Body of pancreas (tissue), 4 donors: Measurements from ENCODE around the gene ABCC1. TPM values are rescaled to one million over a fixed set of nuclear protein-coding genes. Genes with fewer than 3 reads are reported as not detected.
"Not testable (repeated sequence)": the region's sequence is repeated elsewhere in the genome, so short reads cannot be mapped to it uniquely, and the experiment has no call there.

Experiments used
- ATAC-seq: fragments of 150-250 bp; one replicate; pipeline ENCODE4 v1.9.1; 2016
- DNase-seq, 4 donors: peaks; one replicate each; pipeline ENCODE4 v3.0.0-alpha.2; 2019
- H3K27ac ChIP-seq, 4 donors: fragments of 200-600 bp; sonication (generic); 1 replicate in 3 of 4; 2 replicates in 1 of 4; pipeline versions ENCODE4 v1.5.1 to v1.6.1; 2016 to 2019; ENCODE audit warnings: mild to moderate bottlenecking in 1 of 4, mixed read lengths in 1 of 4, moderate library complexity in 1 of 4
- H3K27me3 ChIP-seq, 2 donors: fragments of 200-600 bp; sonication (generic); one replicate each; pipeline ENCODE4 v1.6.0; 2016; ENCODE audit warnings: mild to moderate bottlenecking in 1 of 2
- H3K36me3 ChIP-seq, 2 donors: fragments of 200-600 bp; sonication (generic); replicated peaks in 1 of 2; 2 replicates each; pipeline ENCODE4 v1.5.1; 2016; ENCODE audit warnings: low read depth in 2 of 2; ENCODE audit not compliant: insufficient read depth in 1 of 2
- H3K4me1 ChIP-seq: fragments of 200-600 bp; sonication (generic); one replicate; pipeline ENCODE4 v1.6.0; 2016
- H3K4me3 ChIP-seq, 2 donors: fragments of 200-600 bp; sonication (generic); 1 replicate in 1 of 2; 2 replicates in 1 of 2; pipeline ENCODE4 v1.5.1; 2016 to 2019
- H3K9me3 ChIP-seq, 3 donors: fragments of 200-600 bp; sonication (generic); 1 replicate in 2 of 3; 2 replicates in 1 of 3; pipeline ENCODE4 v1.5.1; 2016
- CTCF ChIP-seq, 7 experiments: fragments of 450-650 bp in 4 of 7; fragments of 200-600 bp in 3 of 7; sonication (generic) in 3 of 7; IDR thresholded peaks; one replicate each; pipeline ENCODE4 v1.5.1; 2016 to 2019; ENCODE audit warnings: antibody characterized with exemption in 7 of 7
- POLR2A ChIP-seq, 3 donors: fragments of 450-650 bp; IDR thresholded peaks; one replicate each; pipeline ENCODE4 v1.6.1; 2016; ENCODE audit warnings: antibody characterized with exemption in 3 of 3, mild to moderate bottlenecking in 2 of 3
- WGBS, 2 donors: methylation state at CpG; one replicate each; pipeline ENCODE4 v1.1.5; 2017; 5-methylcytosine and 5-hydroxymethylcytosine counted together
- intact Hi-C: fragments of 100-400 bp; cut with DNase I; formaldehyde crosslinking; loops from one replicate; pipeline ENCODE4 v1.15.1; 2023
- total RNA-seq, 2 donors: library from RNA; depleted of rRNA; stranded (reverse); fragments of >200 nt; gene quantifications; one replicate each; pipeline ENCODE4 v1.1.0, GENCODE V29; 2016

Gene ABCC1
- total RNA-seq, 2 donors from 2014 or later: 12.7 to 23.1 TPM

- no peaks in the 10 kb centered on the region for H3K9me3 ChIP-seq
- TF ChIP-seq POLR2A (IDR thresholded peaks at IDR 0.05): no peak
- no peak for TF ChIP-seq CTCF (IDR thresholded peaks at IDR 0.05)
- no peak for ATAC-seq
- no peak overlapping the region for H3K4me3 ChIP-seq
- H3K36me3 ChIP-seq: no peaks in the 10 kb centered on the region
- 87 to 93% methylated on average over 1 of the region's 1 CpG for WGBS, 2 donors
- no peaks in the 10 kb centered on the region for H3K4me1 ChIP-seq
- H3K27me3 ChIP-seq: no peaks in the 10 kb centered on the region
- H3K27ac ChIP-seq: no peak overlapping the region
- intact Hi-C loops: no loop called here
- DNase-seq: no peak
These were observed 207.8 kb downstream of the ABCC1 start for GRCh38 chr16:16157166-16157565.

GRCh38 chr16:16158082-16158658 lies 208.8 kb downstream of the ABCC1 start:
- DNase-seq (no peak), ATAC-seq (no peak)
- Histone ChIP-seq H3K4me1 (no peaks in the 10 kb centered on the region), H3K9me3 (no peaks in the 10 kb centered on the region), H3K27me3 (no peaks in the 10 kb centered on the region), H3K36me3 (no peaks in the 10 kb centered on the region), H3K4me3 (no peak overlapping the region), H3K27ac (no peak overlapping the region)
- TF ChIP-seq CTCF (IDR thresholded peaks at IDR 0.05): no peak
- TF ChIP-seq POLR2A (IDR thresholded peaks at IDR 0.05): no peak
- intact Hi-C loops: no loop called here
- 80 to 82% methylated on average over 4 of the region's 4 CpGs for WGBS, 2 donors

GRCh38 chr16:16158741-16159374 lies 209.4 kb downstream of the ABCC1 start:
- Histone ChIP-seq H3K4me1 (no peaks in the 10 kb centered on the region), H3K9me3 (no peaks in the 10 kb centered on the region), H3K4me3 (no peak overlapping the region), H3K36me3 (no peaks in the 10 kb centered on the region), H3K27ac (no peak overlapping the region), H3K27me3 (no peaks in the 10 kb centered on the region)
- intact Hi-C loops: no loop called here
- DNase-seq: no peak
- TF ChIP-seq POLR2A (IDR thresholded peaks at IDR 0.05): no peak
- TF ChIP-seq CTCF (IDR thresholded peaks at IDR 0.05): no peak
- 80 to 93% methylated on average over 3 of the region's 3 CpGs for WGBS, 2 donors
- ATAC-seq: no peak

- intact Hi-C loops: no loop called here
- Histone ChIP-seq H3K27me3 (no peaks in the 10 kb centered on the region), H3K4me1 (no peaks in the 10 kb centered on the region), H3K36me3 (no peaks in the 10 kb centered on the region), H3K9me3 (no peaks in the 10 kb centered on the region), H3K4me3 (no peak overlapping the region), H3K27ac (no peak overlapping the region)
- ATAC-seq (no peak), DNase-seq (no peak)
- TF ChIP-seq POLR2A (IDR thresholded peaks at IDR 0.05) (no peak), CTCF (IDR thresholded peaks at IDR 0.05) (no peak)
- 90 to 91% methylated on average over 3 of the region's 3 CpGs for WGBS, 2 donors
These were observed 210.2 kb downstream of the ABCC1 start for GRCh38 chr16:16159662-16160061.

- Histone ChIP-seq H3K4me1 (no peaks in the 10 kb centered on the region), H3K27me3 (no peaks in the 10 kb centered on the region), H3K4me3 (no peak overlapping the region), H3K27ac (no peak overlapping the region), H3K9me3 (no peaks in the 10 kb centered on the region), H3K36me3 (no peaks in the 10 kb centered on the region)
- intact Hi-C loops: no loop called here
- 93% methylated on average over 5 of the region's 5 CpGs; no CpG with 5 or more reads in 1 of the 2 donors for WGBS, 2 donors
- ATAC-seq (no peak), DNase-seq (no peak)
- TF ChIP-seq POLR2A (IDR thresholded peaks at IDR 0.05): no peak
- TF ChIP-seq CTCF (IDR thresholded peaks at IDR 0.05): no peak
These were observed 211.9 kb downstream of the ABCC1 start for GRCh38 chr16:16161319-16161718.

- WGBS, 2 donors: 84 to 96% methylated on average over 5 of the region's 5 CpGs
- H3K9me3 ChIP-seq, H3K4me3 ChIP-seq, H3K4me1 ChIP-seq, H3K27me3 ChIP-seq, H3K36me3 ChIP-seq, H3K27ac ChIP-seq, DNase-seq, intact Hi-C loops, ATAC-seq: not testable (repeated sequence)
These were observed 212.4 kb downstream of the ABCC1 start for GRCh38 chr16:16161840-16162239.
